HG03196 (cell line): ENCODE results near the gene MAGEA8.
"Not testable (repeated sequence)": the region's sequence is repeated elsewhere in the genome, so short reads cannot be mapped to it uniquely, and the experiment has no call there.

Experiments
- ATAC-seq: cut with Tn5 transposase; IDR thresholded peaks from one replicate; pipeline ENCODE4 v1.9.1; 2021; ENCODE audit not compliant: unreplicated experiment

The MAGEA8 gene

GRCh38 chrX:149903889-149904748, 23.1 kb downstream of the MAGEA8 start:
- ATAC-seq: peak; percentile 92

GRCh38 chrX:149908308-149908707, 27.3 kb downstream of the MAGEA8 start:
- peak; percentile 43 for ATAC-seq

GRCh38 chrX:149908727-149909126, 27.7 kb downstream of the MAGEA8 start:
- no peak for ATAC-seq

GRCh38 chrX:149909324-149910177, 28.6 kb downstream of the MAGEA8 start:
- ATAC-seq: no peak

- no peak for ATAC-seq
These were observed 29.3 kb downstream of the MAGEA8 start for GRCh38 chrX:149910178-149910695.

- ATAC-seq: peak; percentile 94
These were observed 35.9 kb downstream of the MAGEA8 start for GRCh38 chrX:149916745-149917392.

GRCh38 chrX:149923836-149924235, 42.9 kb downstream of the MAGEA8 start:
- ATAC-seq: not testable (repeated sequence)

GRCh38 chrX:149924434-149924833, 43.5 kb downstream of the MAGEA8 start:
- not testable (repeated sequence) for ATAC-seq

- ATAC-seq: peak; percentile 39
These were observed 46.4 kb downstream of the MAGEA8 start for GRCh38 chrX:149927245-149927963.

GRCh38 chrX:149927964-149928258, 46.9 kb downstream of the MAGEA8 start:
- ATAC-seq: peak; percentile 18

GRCh38 chrX:149928635-149929034, 47.7 kb downstream of the MAGEA8 start:
- not testable (repeated sequence) for ATAC-seq

- not testable (repeated sequence) for ATAC-seq
These were observed 48.4 kb downstream of the MAGEA8 start, which contains the start of gene HSFX4 for GRCh38 chrX:149929400-149929799. Gene HSFX4 (plus strand): TSS chrX:149929573. CDS start chrX:149929645, 72 bp downstream.

GRCh38 chrX:149931355-149931754, 50.4 kb downstream of the MAGEA8 start:
- not testable (repeated sequence) for ATAC-seq

- not testable (repeated sequence) for ATAC-seq
These were observed 51.2 kb downstream of the MAGEA8 start for GRCh38 chrX:149932150-149932549.

GRCh38 chrX:149932970-149933369, 52.0 kb downstream of the MAGEA8 start:
- not testable (repeated sequence) for ATAC-seq

- not testable (repeated sequence) for ATAC-seq
These were observed 52.6 kb downstream of the MAGEA8 start for GRCh38 chrX:149933547-149933946.
